Endothelial cell of hepatic sinusoid (primary cell): Measurements from ENCODE around the gene FOLR3.
"Not testable (repeated sequence)": the region's sequence is repeated elsewhere in the genome, so short reads cannot be mapped to it uniquely, and the experiment has no call there.

Experiments
- in situ Hi-C: cut with HindIII; loops from 2 replicates; pipeline ENCODE4 v1.10.0; 2017; ENCODE audit warnings: low sequenced_read_pairs

Gene FOLR3

DNA sequence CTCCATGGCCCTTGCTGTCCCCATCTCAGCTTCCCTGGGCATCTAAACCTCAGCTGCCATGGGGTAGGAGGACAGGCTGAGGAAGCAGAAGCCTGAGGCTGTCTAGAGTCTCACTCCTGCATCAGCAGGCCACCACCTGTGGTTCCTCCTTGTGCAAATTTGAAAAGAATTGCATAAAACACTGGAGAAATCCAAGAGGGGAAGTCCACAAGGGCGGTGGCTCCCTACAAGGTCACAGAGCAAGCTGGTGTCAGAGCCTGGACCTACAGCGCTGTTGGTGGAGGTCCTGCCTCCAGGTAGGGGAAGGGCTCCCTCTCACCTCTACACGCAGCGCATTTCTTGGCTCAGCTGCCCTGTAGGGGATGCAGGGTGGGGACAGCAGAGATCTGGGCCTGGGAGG, at the start of gene FOLR3:
Gene FOLR3 (plus strand): TSS at position 253 of the 400 bp plus-strand sequence. CDS start 228 bp downstream, outside the sequence.
- in situ Hi-C loops: not testable (repeated sequence)

GRCh38 chr11:72088076-72088808, 47.3 kb upstream of the FOLR3 start:
- in situ Hi-C loops: no loop called here

GRCh38 chr11:72091292-72091691, 44.2 kb upstream of the FOLR3 start:
- in situ Hi-C loops: no loop called here

DNA sequence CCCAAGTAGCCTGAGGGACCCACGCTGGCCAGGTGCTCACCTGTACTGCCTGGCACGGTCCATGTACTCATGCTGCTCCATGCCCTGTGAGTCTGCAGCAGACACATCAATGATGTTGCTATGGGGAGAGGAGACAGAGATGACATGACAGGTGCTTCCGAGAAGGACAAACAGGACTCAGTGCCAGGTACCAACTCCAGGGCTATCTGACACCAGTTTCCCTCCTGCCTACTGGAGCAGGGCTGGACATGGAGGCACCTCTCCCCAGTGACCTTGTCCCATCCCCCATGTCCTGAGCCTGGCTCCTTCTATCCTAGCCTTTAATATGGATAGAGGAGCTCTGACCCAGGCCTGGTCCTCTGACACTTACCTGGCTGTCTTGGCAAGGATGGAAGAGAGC, 36.8 kb upstream of the FOLR3 start:
- in situ Hi-C loops: no loop called here

- in situ Hi-C loops: loop anchor here (5.0 kb wide), 1 partner anchor 73 kb away; no protein-coding TSS in a partner anchor
Measured at GRCh38 chr11:72100009-72100408, 35.5 kb upstream of the FOLR3 start.

DNA sequence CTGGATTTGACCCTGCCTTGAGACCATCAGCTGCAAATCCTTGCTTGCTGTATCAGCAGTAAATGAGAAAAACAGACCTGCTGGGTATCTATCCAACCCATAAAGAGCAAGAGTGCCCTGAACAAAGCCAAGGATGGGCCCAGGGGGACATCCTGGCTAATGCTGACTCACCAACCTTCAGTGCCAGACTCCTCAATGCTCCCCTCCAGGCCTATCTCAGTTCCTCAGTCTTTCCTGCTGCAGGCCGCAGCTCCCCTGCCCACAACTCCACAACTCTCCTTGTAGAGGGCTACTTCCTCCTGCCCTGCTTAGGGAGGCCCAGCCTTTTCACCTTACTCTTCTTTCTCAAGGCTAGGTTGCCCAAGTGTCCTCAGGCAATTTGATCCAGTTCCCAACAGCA, 35.1 kb upstream of the FOLR3 start:
- in situ Hi-C loops: loop anchor here (5.0 kb wide), 1 partner anchor 73 kb away; no protein-coding TSS in a partner anchor

- in situ Hi-C loops: loop anchor here (5.0 kb wide), 1 partner anchor 75 kb away; no protein-coding TSS in a partner anchor
Measured at GRCh38 chr11:72102162-72102561, 33.4 kb upstream of the FOLR3 start.

DNA sequence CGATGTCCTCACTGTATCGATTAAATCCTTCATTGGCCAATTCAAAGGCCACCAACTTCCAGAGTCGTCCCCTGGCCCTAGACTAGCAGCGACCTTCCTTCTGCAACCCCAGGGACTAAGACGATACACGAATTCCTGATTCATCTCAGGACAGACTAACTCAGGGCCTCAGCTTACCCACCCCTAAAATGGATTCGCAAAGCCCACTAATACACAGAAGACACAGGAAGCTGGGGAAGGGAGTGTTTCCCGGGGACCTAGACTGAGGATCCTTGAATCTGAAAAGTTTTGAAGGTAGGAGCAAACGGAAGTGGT, 32.9 kb upstream of the FOLR3 start:
- in situ Hi-C loops: loop anchor here (5.0 kb wide), 1 partner anchor 75 kb away; no protein-coding TSS in a partner anchor

GRCh38 chr11:72102946-72103753, 32.4 kb upstream of the FOLR3 start, which contains the start of gene LAMTOR1:
Gene LAMTOR1, minus strand, starts transcription at chr11:72103297. Its CDS starts 73 bp downstream, at chr11:72103224.
- in situ Hi-C loops: loop anchor here (5.0 kb wide), 1 partner anchor 76 kb away; no protein-coding TSS in a partner anchor

DNA sequence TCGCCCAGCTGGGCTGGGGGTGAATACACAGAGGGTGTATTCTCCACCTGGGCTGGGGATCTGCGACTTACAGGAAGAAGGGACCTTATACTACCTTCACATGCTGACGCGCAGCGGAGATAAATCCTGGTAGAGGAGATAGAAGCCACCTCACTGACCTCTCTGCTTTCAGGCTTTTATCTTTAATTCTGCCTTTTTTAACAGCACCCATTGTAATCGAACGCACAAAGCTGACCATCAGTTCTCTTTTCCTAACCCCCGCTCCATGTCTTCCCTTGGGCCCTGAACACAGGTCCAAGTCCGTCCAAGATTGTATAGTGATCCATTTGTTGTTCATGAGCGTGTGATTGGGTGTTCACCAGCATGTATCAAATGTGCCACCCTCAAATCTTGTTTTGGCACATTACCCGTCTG, 31.8 kb upstream of the FOLR3 start:
- in situ Hi-C loops: loop anchor here (5.0 kb wide), 1 partner anchor 76 kb away; no protein-coding TSS in a partner anchor

- in situ Hi-C loops: no loop called here
Measured at GRCh38 chr11:72105888-72106287, 29.6 kb upstream of the FOLR3 start, which contains the start of gene TOMT. Gene TOMT, plus strand, starts transcription at chr11:72105924. Its CDS starts 28 bp downstream, at chr11:72105952.

GRCh38 chr11:72111300-72112142, 24.0 kb upstream of the FOLR3 start:
- in situ Hi-C loops: no loop called here

DNA sequence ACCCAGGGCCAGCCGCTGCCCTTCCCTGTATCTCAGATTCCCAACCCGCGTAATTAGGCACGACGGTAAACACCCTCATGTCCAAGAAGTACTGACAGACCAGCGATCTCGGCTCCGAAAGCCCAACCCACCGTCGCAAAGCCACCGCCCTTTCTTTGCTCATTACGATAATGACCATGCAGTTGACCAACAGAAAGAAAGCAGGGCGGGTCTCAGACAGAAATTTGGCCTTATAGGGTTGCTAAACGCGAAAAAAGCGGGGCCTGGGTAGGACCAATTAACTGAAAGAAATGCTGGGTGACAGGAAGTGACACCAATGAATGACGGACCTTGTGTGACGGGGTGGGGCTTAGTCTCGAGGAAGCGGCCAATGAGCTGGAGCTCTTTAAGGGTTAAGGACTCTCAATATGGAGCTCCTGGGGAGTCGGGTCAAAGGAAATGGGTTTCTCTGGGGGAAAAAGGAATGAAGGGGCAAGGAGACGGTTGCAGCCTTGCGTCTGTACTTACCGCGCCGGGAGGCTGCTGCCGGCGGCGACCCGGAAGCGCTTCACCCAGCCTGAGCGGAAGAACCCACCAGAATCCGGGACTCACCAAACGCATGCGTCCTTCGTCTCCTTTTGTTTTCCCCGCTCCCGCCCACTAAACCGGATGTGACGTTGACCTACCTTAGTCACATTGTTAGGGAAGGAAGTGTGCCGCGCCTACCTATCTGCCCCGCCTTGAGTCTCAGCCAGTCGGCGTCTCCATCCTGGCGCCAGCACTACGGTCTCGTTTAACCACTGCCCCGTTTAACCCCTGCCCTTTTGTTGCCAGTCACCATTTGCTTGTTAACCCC, 23.2 kb upstream of the FOLR3 start, which contains the start of gene ANAPC15:
Gene ANAPC15 (minus strand): TSS at position 553 of the 835 bp plus-strand sequence. CDS start 1,419 bp downstream, outside the sequence.
- in situ Hi-C loops: no loop called here

DNA sequence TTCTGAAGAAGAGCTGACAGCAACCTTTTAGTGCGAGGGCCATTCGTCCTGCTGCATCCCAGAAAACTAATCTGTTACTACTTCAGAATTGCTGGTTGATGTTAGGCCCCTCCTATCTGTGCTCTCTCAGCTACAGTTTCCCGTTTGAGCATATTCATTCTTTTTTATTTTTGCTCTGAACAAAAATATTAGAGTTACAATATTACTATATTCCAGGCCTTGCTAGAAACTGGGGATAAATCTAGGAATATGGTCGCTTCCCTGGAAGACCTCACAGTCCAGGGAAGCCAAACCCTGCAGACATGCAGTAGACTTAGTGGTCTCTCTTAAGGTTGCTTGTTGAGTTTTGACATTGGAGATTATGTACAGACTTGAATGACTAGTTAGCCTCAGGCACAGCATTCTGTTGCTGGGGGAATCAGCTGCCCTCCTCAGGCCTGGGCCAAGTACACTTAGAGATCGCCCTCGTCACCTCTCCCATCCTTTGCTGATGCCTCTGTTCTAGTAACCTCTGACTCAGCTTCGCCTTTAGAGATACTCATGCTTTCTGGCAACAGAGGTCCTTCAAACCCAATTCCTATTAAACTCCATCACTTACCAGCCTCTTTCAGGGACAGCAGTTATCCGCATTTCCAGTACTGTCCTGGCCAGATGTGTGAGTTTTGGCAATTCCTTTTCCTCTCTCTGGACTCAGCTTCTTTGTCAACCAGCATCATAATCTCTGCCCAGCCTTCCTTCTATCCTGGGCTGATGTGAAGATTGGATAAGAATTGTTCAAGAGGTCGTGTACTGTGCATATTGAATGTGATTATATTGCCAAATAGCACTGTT, 22.3 kb upstream of the FOLR3 start:
- in situ Hi-C loops: no loop called here

- in situ Hi-C loops: no loop called here
Measured at GRCh38 chr11:72114570-72114969, 21.0 kb upstream of the FOLR3 start.

DNA sequence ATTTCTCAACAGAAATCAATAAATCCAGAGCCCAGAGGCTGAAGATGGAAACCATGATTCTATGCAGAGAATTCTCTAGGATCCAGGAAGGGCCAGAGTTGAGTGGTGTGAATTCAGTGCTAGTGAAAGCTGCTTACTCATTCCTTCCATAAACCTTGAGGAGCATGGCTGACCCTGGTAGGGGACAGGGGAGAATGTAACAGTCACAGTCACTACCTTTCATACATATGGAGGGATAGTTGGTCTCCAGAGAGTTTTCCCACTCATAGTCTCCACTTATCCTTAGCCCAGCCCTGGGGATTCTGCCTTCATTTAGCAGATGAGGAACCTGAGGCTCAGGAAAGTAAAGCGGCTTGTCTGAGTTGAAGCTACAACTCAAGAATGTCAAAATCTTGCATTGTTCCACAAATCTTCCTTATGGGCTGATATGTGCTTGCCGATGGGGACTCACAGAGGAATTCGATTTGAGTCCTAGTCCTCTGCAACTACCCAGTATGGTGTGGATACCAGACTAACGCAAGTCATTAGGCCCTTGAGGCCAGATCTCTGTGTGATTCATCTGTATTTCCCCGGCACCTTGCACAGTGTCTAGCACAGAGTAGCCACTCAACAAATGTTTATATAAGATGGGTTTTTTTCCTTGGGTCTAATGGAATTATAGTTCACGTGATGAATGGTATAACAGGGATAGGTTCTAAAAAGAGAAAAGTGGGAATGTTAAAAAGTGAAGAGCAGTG, 19.3 kb upstream of the FOLR3 start:
- in situ Hi-C loops: loop anchor here (5.0 kb wide), 1 partner anchor 76 kb away; the partner anchor contains the start of gene FOLR1

- in situ Hi-C loops: loop anchor here (5.0 kb wide), 1 partner anchor 73 kb away; the partner anchor contains the start of gene FOLR1
Measured at GRCh38 chr11:72119198-72119597, 16.3 kb upstream of the FOLR3 start.

DNA sequence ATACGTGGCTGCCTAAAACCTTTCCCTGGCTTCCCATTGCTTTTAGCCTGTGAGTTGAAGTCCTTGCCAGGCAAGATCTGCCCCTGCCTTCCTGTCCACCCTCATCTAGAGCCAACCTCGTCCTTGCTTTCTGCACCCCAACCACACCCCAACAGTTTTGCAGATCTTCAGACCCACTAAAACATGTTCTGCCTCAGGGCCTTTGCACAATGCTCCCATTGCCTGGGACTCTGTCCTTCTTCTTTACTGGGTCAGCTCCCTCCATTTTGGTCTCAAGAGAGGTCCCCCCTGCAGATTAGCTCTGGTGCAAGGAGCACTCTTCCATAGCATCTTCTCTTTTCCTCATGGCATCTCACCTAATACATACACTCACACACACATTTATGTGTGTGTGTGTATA, 14.6 kb upstream of the FOLR3 start:
- in situ Hi-C loops: no loop called here
